GM19452 (cell line): ENCODE results near the gene IFIT3.
"Not testable (repeated sequence)": the region's sequence is repeated elsewhere in the genome, so short reads cannot be mapped to it uniquely, and the experiment has no call there.

Experiments
- ATAC-seq: cut with Tn5 transposase; IDR thresholded peaks from one replicate; pipeline ENCODE4 v1.9.1; 2021; ENCODE audit not compliant: unreplicated experiment

Gene IFIT3

GRCh38 chr10:89303161-89303560 is 24.6 kb upstream of the IFIT3 start:
- ATAC-seq: no peak

- no peak for ATAC-seq
These were observed 23.8 kb upstream of the IFIT3 start for GRCh38 chr10:89304026-89304425.

- no peak for ATAC-seq
These were observed 23.4 kb upstream of the IFIT3 start for GRCh38 chr10:89304446-89304845.

- ATAC-seq: no peak
These were observed 22.9 kb upstream of the IFIT3 start for GRCh38 chr10:89304925-89305324.

GRCh38 chr10:89305766-89306433 is 21.9 kb upstream of the IFIT3 start:
- ATAC-seq: no peak

- no peak for ATAC-seq
These were observed 21.1 kb upstream of the IFIT3 start for GRCh38 chr10:89306434-89307268.

GRCh38 chr10:89307269-89307577 is 20.6 kb upstream of the IFIT3 start:
- ATAC-seq: no peak

GRCh38 chr10:89308266-89308665 is 19.5 kb upstream of the IFIT3 start:
- no peak for ATAC-seq

GRCh38 chr10:89308736-89309135 is 19.1 kb upstream of the IFIT3 start:
- no peak for ATAC-seq

- no peak for ATAC-seq
These were observed 18.4 kb upstream of the IFIT3 start for GRCh38 chr10:89309156-89310055.

GRCh38 chr10:89310056-89310893 is 17.5 kb upstream of the IFIT3 start:
- no peak for ATAC-seq

GRCh38 chr10:89312973-89313372 is 14.8 kb upstream of the IFIT3 start:
- ATAC-seq: no peak

GRCh38 chr10:89314676-89315075 is 13.1 kb upstream of the IFIT3 start:
- ATAC-seq: no peak

GRCh38 chr10:89318047-89318446 is 9.8 kb upstream of the IFIT3 start:
- not testable (repeated sequence) for ATAC-seq

- not testable (repeated sequence) for ATAC-seq
These were observed 2.7 kb upstream of the IFIT3 start for GRCh38 chr10:89325081-89325480.

GRCh38 chr10:89325856-89326255 is 1.9 kb upstream of the IFIT3 start:
- ATAC-seq: not testable (repeated sequence)

GRCh38 chr10:89329151-89329550 is 1.4 kb downstream of the IFIT3 start:
- no peak for ATAC-seq

- ATAC-seq: not testable (repeated sequence)
These were observed 2.2 kb downstream of the IFIT3 start for GRCh38 chr10:89330014-89330413.

GRCh38 chr10:89330537-89331212 is 2.9 kb downstream of the IFIT3 start:
- ATAC-seq: no peak

GRCh38 chr10:89331487-89332122 is 3.8 kb downstream of the IFIT3 start:
- ATAC-seq: not testable (repeated sequence)
